ENCODE data around the gene KCNMA1. TPM values are rescaled to one million over a fixed set of nuclear protein-coding genes. Genes with fewer than 3 reads are reported as not detected.

Gene KCNMA1
- polyA plus RNA-seq, 1 of the 3 experiments (the other 2 are of a cell fraction): 107 TPM

GRCh38 chr10:77097625-77098024, 540.0 kb downstream of the KCNMA1 start:
- Histone ChIP-seq H3K4me3 (ENCODE audit: low read depth in 2 of 2, low read length in 1 of 2) (no peak overlapping the region), H3K4me1 (ENCODE audit: control insufficient read depth in 1 of 2, insufficient read depth in 2 of 2, low read depth in 1 of 2, low read length in 1 of 2) (peaks cover 0 to 3% of the 10 kb centered on the region in 2 experiments; a peak in 1 of 4 replicates), H3K79me2 (ENCODE audit: insufficient read depth) (no peaks in the 10 kb centered on the region), H3K9me2 (no peaks in the 10 kb centered on the region), H3K4me2 (no peak overlapping the region), H3K27me3 (ENCODE audit: insufficient read depth) (no peaks in the 10 kb centered on the region), H2AFZ (ENCODE audit: low read depth) (no peak overlapping the region), H3K9ac (no peak overlapping the region), H3K27ac (ENCODE audit: low read depth in 2 of 2, low read length in 1 of 2) (no peak overlapping the region; a peak in 1 of 4 replicates), H4K20me1 (ENCODE audit: insufficient read depth) (no peaks in the 10 kb centered on the region), H3F3A (replicated peaks; ENCODE audit: insufficient read depth) (no peaks in the 10 kb centered on the region), H3K9me3 (no peaks in the 10 kb centered on the region), H3K36me3 (replicated peaks in 1 of 2; ENCODE audit: control insufficient read depth in 1 of 2, insufficient read depth in 2 of 2, low read length in 1 of 2) (peaks cover 0 to 37% of the 10 kb centered on the region in 2 experiments)
- no peak for DNase-seq
- POLR2A ChIA-PET: no interaction called here
- CTCF ChIA-PET: interaction anchor here (1.1 kb wide), 1 partner anchor 267 kb away, joined by 3 read pairs; no protein-coding TSS in a partner anchor
- no peak for TF ChIP-seq FOSL2 (IDR thresholded peaks at IDR 0.05; ENCODE audit: borderline replicate concordance, low read depth)
- no peak for TF ChIP-seq ZBTB33 (IDR thresholded peaks at IDR 0.05; ENCODE audit: borderline replicate concordance, low read depth)
- TF ChIP-seq PBX3 (IDR thresholded peaks at IDR 0.05): no peak
- no peak for TF ChIP-seq GABPA (IDR thresholded peaks at IDR 0.05; ENCODE audit: low read depth)
- no peak for TF ChIP-seq FOXJ3 (CRISPR knock-in tag; IDR thresholded peaks at IDR 0.05)
- TF ChIP-seq ELF1 (IDR thresholded peaks at IDR 0.05): no peak
- TF ChIP-seq REST (IDR thresholded peaks at IDR 0.05; ENCODE audit: low read depth, low read length): no peak
- no peak for TF ChIP-seq RCOR1 (IDR thresholded peaks at IDR 0.05; ENCODE audit: low read length)
- WGBS (ENCODE audit: low lambda C conversion rate): no CpG with 5 or more reads among the region's 1 CpG

- peaks cover 0 to 38% of the 10 kb centered on the region in 2 experiments; a peak in 2 of 4 replicates for H3K4me1 ChIP-seq (ENCODE audit: control insufficient read depth in 1 of 2, insufficient read depth in 2 of 2, low read depth in 1 of 2, low read length in 1 of 2)
- H3K36me3 ChIP-seq (replicated peaks in 1 of 2; ENCODE audit: control insufficient read depth in 1 of 2, insufficient read depth in 2 of 2, low read length in 1 of 2): peaks cover 3 to 32% of the 10 kb centered on the region in 2 experiments
- H3K9ac ChIP-seq: no peak overlapping the region
- H3K9me3 ChIP-seq: no peaks in the 10 kb centered on the region
- H3K79me2 ChIP-seq (ENCODE audit: insufficient read depth): no peaks in the 10 kb centered on the region
- H3K27ac ChIP-seq (ENCODE audit: low read depth in 2 of 2, low read length in 1 of 2): peak overlapping the region in 1 of 2 experiments; percentile 100; a peak in 2 of 4 replicates
- peak; percentile 80 for TF ChIP-seq GATA2 (CRISPR knock-in tag; IDR thresholded peaks at IDR 0.05)
- peak in 1 of 2 experiments; percentile 79; a peak in 1 of 4 replicates for TF ChIP-seq EP300 (IDR thresholded peaks at IDR 0.05; ENCODE audit: borderline replicate concordance in 1 of 2, low read depth in 1 of 2, low read length in 1 of 2)
- TF ChIP-seq CTCF (IDR thresholded peaks at IDR 0.05): no peak
- ChIA-PET CTCF (interaction anchor here (0.5 to 1.1 kb wide), 4 partner anchors 16 to 194 kb away, joined by 3 to 4 read pairs (median 3); no protein-coding TSS in a partner anchor), POLR2A (interaction anchor here (0.6 kb wide), 1 partner anchor 35 kb away, joined by 3 read pairs; no protein-coding TSS in a partner anchor)
- H3F3A ChIP-seq (replicated peaks; ENCODE audit: insufficient read depth): no peaks in the 10 kb centered on the region
- H4K20me1 ChIP-seq (ENCODE audit: insufficient read depth): no peaks in the 10 kb centered on the region
- no peaks in the 10 kb centered on the region for H3K9me2 ChIP-seq
- no peaks in the 10 kb centered on the region for H3K27me3 ChIP-seq (ENCODE audit: insufficient read depth)
- H3K4me3 ChIP-seq (ENCODE audit: low read depth in 2 of 2, low read length in 1 of 2): no peak overlapping the region
- 79% methylated on average over 2 of the region's 2 CpGs for WGBS (ENCODE audit: low lambda C conversion rate)
- no peak for DNase-seq
- H2AFZ ChIP-seq (ENCODE audit: low read depth): no peak overlapping the region
- H3K4me2 ChIP-seq: no peak overlapping the region
These were observed 544.5 kb downstream of the KCNMA1 start for GRCh38 chr10:77093126-77093525.

All from SK-N-SH (cell line).